Stimulated activated naive CD8-positive, alpha-beta T cell treated with anti-CD3 and anti-CD28 coated beads, Interleukin-15, Interleukin-2, amounts not matched to agents 100 ng/mL and 50 ng/mL, for 24 hours (primary cell): ENCODE results near the gene ANKRD23.

ENCODE experiments used
- H3K27ac Mint-ChIP-seq: one replicate; pipeline ENCODE4 v1.8.0; 2021; ENCODE audit warnings: mild to moderate bottlenecking, mixed read lengths
- H3K27me3 Mint-ChIP-seq: one replicate; pipeline ENCODE4 v1.8.0; 2021; ENCODE audit warnings: mixed read lengths
- H3K36me3 Mint-ChIP-seq: one replicate; pipeline ENCODE4 v1.8.0; 2021; ENCODE audit warnings: low read depth, mixed read lengths
- H3K4me1 Mint-ChIP-seq: one replicate; pipeline ENCODE4 v1.8.0; 2021; ENCODE audit warnings: low read depth, mixed read lengths
- H3K4me3 Mint-ChIP-seq: one replicate; pipeline ENCODE4 v1.8.0; 2021; ENCODE audit warnings: mild to moderate bottlenecking, mixed read lengths
- H3K9me3 Mint-ChIP-seq: one replicate; pipeline ENCODE4 v1.8.0; 2021; ENCODE audit warnings: mixed read lengths

ANKRD23 gene

GRCh38 chr2:96881349-96882195 is 37.8 kb upstream of the ANKRD23 start:
- Mint-ChIP-seq H3K9me3 (no peaks in the 10 kb centered on the region), H3K36me3 (no peaks in the 10 kb centered on the region)

GRCh38 chr2:96880891-96881273 is 37.1 kb upstream of the ANKRD23 start:
- Mint-ChIP-seq H3K27ac (no peak overlapping the region), H3K4me3 (no peak overlapping the region), H3K27me3 (no peaks in the 10 kb centered on the region), H3K4me1 (peaks cover 8% of the 10 kb centered on the region), H3K36me3 (no peaks in the 10 kb centered on the region), H3K9me3 (no peaks in the 10 kb centered on the region)

More at GRCh38 chr2:96881349-96882195, 37.8 kb upstream of the ANKRD23 start:
- no peak overlapping the region for H3K4me3 Mint-ChIP-seq
- H3K4me1 Mint-ChIP-seq: peaks cover under 1% of the 10 kb centered on the region
- H3K27me3 Mint-ChIP-seq: no peaks in the 10 kb centered on the region
- no peak overlapping the region for H3K27ac Mint-ChIP-seq

DNA sequence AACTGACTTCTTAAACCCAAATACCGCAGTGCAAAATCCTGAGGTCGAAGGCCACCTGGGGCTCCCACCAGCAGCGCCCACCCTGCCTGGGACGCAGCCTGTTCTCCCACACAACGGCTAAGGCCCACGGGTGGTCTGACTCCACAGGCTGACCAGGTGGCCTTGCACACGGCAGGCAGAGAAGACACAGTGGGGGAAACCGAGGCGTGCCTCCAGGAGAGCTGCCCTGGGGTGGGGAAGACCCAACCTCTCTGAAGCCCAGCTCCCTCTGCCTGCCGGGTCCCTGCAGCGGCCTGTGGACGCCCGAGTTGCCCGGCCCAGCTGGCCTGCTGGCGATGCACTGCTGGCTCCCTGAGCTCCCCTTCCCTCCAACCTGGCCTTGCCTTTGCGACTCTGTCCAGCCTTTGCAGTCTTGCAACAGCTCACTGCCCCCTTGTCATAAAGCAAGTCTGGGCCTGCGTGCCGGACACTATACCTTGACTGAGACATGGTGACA is 35.8 kb upstream of the ANKRD23 start:
- Mint-ChIP-seq H3K27ac (no peak overlapping the region), H3K4me1 (peaks cover 12% of the 10 kb centered on the region), H3K27me3 (no peaks in the 10 kb centered on the region), H3K36me3 (no peaks in the 10 kb centered on the region), H3K9me3 (no peaks in the 10 kb centered on the region), H3K4me3 (no peak overlapping the region)

DNA sequence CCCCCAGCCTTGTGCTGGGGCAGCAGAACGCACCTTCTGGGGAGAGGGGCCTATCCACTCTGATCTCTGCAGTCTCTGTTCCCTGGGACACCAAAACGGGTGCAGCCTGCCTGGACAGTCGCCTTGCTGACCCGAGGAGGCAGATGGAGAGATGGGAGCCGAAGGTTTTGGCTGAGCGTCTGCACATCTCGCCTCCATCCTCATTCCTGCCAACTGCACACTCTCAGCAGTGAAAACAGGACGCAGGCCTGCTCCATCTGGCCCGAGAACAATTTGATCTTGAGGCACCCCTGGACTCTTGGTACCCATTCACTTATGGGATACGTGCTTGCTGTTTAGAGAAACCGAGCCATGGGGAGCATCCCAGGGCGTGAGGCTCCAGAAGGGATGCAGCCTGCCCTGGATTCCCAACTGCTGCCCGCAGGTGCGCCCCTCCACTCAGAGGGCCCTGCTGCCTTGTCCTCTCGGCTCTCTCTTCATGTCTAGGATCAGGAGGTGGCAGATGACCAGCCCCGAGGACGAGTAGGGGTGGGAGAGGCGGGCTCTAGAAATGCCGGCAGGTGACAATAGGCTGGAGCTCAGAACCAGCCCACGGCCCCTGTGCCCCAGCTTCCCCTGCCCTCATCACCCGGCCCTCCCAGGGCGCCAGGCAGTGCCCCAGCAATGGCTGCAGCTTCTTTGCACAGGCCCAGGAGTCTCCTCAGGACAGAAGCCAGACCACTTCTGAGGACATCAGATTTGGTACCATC is 35.1 kb upstream of the ANKRD23 start:
- Mint-ChIP-seq H3K27me3 (no peaks in the 10 kb centered on the region), H3K9me3 (no peaks in the 10 kb centered on the region), H3K36me3 (no peaks in the 10 kb centered on the region), H3K4me1 (peaks cover 18% of the 10 kb centered on the region), H3K4me3 (no peak overlapping the region), H3K27ac (no peak overlapping the region)

- H3K4me1 Mint-ChIP-seq: peaks cover 26% of the 10 kb centered on the region
- H3K27me3 Mint-ChIP-seq: no peaks in the 10 kb centered on the region
- no peak overlapping the region for H3K4me3 Mint-ChIP-seq
- H3K27ac Mint-ChIP-seq: no peak overlapping the region
- no peaks in the 10 kb centered on the region for H3K36me3 Mint-ChIP-seq
- H3K9me3 Mint-ChIP-seq: no peaks in the 10 kb centered on the region
Observed at GRCh38 chr2:96878171-96878570, 34.4 kb upstream of the ANKRD23 start.

DNA sequence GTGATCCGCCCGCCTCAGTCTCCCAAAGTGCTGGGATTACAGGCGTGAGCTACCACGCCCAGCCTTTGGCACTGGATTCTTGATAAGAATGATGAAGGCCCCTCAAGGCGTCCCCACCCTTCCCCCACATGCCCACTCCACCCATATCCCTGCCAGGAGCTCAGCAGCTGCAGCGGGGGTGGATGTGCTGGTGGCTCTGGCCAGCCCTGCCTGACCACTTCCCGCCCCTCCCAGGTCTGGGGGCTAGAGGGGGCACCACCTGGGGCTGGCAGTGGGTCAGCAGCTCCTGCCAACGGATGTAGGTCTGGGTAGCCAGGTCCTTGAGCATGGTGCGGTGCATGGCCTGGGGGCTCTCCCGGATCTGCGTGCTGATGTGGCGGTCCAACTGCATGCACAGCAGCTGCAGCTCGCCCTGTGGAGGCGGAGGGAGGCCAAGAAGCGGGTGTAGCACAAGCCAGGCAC is 33.8 kb upstream of the ANKRD23 start:
- Mint-ChIP-seq H3K4me3 (no peak overlapping the region), H3K27ac (no peak overlapping the region), H3K4me1 (peaks cover 31% of the 10 kb centered on the region), H3K9me3 (no peaks in the 10 kb centered on the region), H3K27me3 (no peaks in the 10 kb centered on the region), H3K36me3 (no peaks in the 10 kb centered on the region)

GRCh38 chr2:96877042-96877451 is 33.2 kb upstream of the ANKRD23 start:
- Mint-ChIP-seq H3K4me3 (no peak overlapping the region), H3K27ac (no peak overlapping the region), H3K4me1 (peaks cover 38% of the 10 kb centered on the region), H3K27me3 (no peaks in the 10 kb centered on the region), H3K36me3 (no peaks in the 10 kb centered on the region), H3K9me3 (no peaks in the 10 kb centered on the region)

GRCh38 chr2:96876269-96877041 is 32.6 kb upstream of the ANKRD23 start:
- Mint-ChIP-seq H3K27me3 (no peaks in the 10 kb centered on the region), H3K9me3 (no peaks in the 10 kb centered on the region), H3K4me1 (peaks cover 39% of the 10 kb centered on the region), H3K36me3 (no peaks in the 10 kb centered on the region), H3K4me3 (no peak overlapping the region), H3K27ac (no peak overlapping the region)

DNA sequence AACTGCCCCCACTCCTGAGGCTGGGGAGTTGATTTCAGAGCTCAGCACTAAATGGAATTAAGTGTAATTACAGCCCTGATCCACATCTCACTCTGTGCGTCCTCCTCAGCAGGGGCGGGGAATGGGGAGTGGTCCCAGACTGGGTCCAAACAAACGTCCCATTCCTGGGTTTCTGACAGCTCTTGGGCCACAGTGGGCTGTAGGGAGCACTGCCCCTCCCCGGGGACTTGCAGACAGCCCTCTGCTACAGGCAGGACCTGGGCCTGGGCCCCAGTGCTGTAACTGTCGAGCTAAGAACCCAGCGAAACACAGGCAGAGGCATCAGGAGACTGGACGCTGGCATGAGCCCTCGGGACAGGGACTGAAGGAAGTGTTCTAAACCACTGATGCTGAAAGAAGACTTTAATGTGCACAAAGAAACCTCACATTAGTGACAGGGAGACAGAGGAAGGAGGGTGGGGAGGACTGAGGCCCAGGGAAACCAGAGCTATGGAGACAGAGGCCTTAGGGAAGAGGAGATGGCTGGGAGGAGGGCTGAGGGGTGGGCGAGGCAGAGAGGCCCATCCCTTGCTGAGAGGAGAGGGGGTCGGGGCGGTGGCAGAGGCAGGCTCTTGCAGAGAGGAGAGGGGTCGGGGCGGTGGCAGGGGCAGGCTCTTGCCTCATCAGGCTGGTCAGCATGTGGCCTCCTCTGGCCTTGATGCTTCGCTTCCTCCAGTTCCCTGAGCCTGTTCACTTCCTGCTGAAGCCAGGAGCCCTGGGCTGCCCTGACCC is 31.9 kb upstream of the ANKRD23 start:
- Mint-ChIP-seq H3K4me1 (peaks cover 46% of the 10 kb centered on the region), H3K27ac (no peak overlapping the region), H3K36me3 (no peaks in the 10 kb centered on the region), H3K4me3 (no peak overlapping the region), H3K9me3 (no peaks in the 10 kb centered on the region), H3K27me3 (peaks cover 3% of the 10 kb centered on the region)

- Mint-ChIP-seq H3K4me1 (peaks cover 51% of the 10 kb centered on the region), H3K36me3 (no peaks in the 10 kb centered on the region), H3K9me3 (no peaks in the 10 kb centered on the region), H3K27ac (peak overlapping the region; percentile 46), H3K27me3 (peaks cover 6% of the 10 kb centered on the region), H3K4me3 (no peak overlapping the region)
Observed at GRCh38 chr2:96874198-96874831, 30.5 kb upstream of the ANKRD23 start.

GRCh38 chr2:96873651-96874096 is 29.9 kb upstream of the ANKRD23 start:
- H3K4me3 Mint-ChIP-seq: no peak overlapping the region
- H3K9me3 Mint-ChIP-seq: no peaks in the 10 kb centered on the region
- H3K27ac Mint-ChIP-seq: peak overlapping the region; percentile 36
- H3K36me3 Mint-ChIP-seq: no peaks in the 10 kb centered on the region
- peaks cover 51% of the 10 kb centered on the region for H3K4me1 Mint-ChIP-seq
- peaks cover 6% of the 10 kb centered on the region for H3K27me3 Mint-ChIP-seq

GRCh38 chr2:96872591-96873349 is 28.9 kb upstream of the ANKRD23 start:
- H3K9me3 Mint-ChIP-seq: no peaks in the 10 kb centered on the region
- H3K4me1 Mint-ChIP-seq: peaks cover 57% of the 10 kb centered on the region
- H3K27me3 Mint-ChIP-seq: peaks cover 6% of the 10 kb centered on the region
- H3K4me3 Mint-ChIP-seq: no peak overlapping the region
- H3K27ac Mint-ChIP-seq: no peak overlapping the region
- H3K36me3 Mint-ChIP-seq: no peaks in the 10 kb centered on the region

- Mint-ChIP-seq H3K4me1 (peaks cover 56% of the 10 kb centered on the region), H3K27ac (peak overlapping the region; percentile 74), H3K9me3 (no peaks in the 10 kb centered on the region), H3K36me3 (peaks cover 2% of the 10 kb centered on the region), H3K4me3 (peak overlapping the region; percentile 73), H3K27me3 (peaks cover 6% of the 10 kb centered on the region)
Observed at GRCh38 chr2:96870626-96871255, 26.9 kb upstream of the ANKRD23 start.
